HL-60 (cell line): ENCODE measurements around the gene TIGD3.

Experiments used
- DNase-seq, 2 experiments: peaks; one replicate each; pipeline ENCODE4 v3.0.0-alpha.2; 2010 to 2020; ENCODE audit warnings: low read depth in 1 of 2, low spot score in 1 of 2
- H3K27ac ChIP-seq: fragments of 250-450 bp; sonication (Bioruptor Pico); replicated peaks from 2 replicates; pipeline ENCODE4 v1.5.1; 2020; ENCODE audit warnings: mild to moderate bottlenecking, moderate library complexity
- H3K27me3 ChIP-seq: fragments of 250-450 bp; sonication (Bioruptor Pico); 2 replicates; pipeline ENCODE4 v1.5.1; 2021; ENCODE audit warnings: mild to moderate bottlenecking, moderate library complexity; ENCODE audit not compliant: insufficient read depth, poor library complexity, severe bottlenecking
- H3K4me3 ChIP-seq: replicated peaks from 2 replicates; pipeline ENCODE4 v1.5.1; 2011; ENCODE audit warnings: mild to moderate bottlenecking, control low read depth, low read length; ENCODE audit not compliant: insufficient read depth
- CTCF ChIP-seq: IDR thresholded peaks from one replicate; pipeline ENCODE4 v1.5.1; 2011; ENCODE audit warnings: low read length, control low read depth, inconsistent platforms; ENCODE audit not compliant: insufficient read depth
- GABPA ChIP-seq: IDR thresholded peaks from 2 replicates; pipeline ENCODE4 v1.6.1; 2012; ENCODE audit warnings: low read depth
- POLR2AphosphoS5 ChIP-seq: IDR thresholded peaks from 2 replicates; pipeline ENCODE4 v1.6.1; 2012; ENCODE audit warnings: low read depth
- SPI1 ChIP-seq: IDR thresholded peaks from 2 replicates; pipeline ENCODE4 v1.6.1; 2012; ENCODE audit warnings: low read depth, mild to moderate bottlenecking, borderline replicate concordance
- TF ChIP-seq, protein P1 (sequence below): IDR thresholded peaks from 2 replicates; pipeline ENCODE4 v1.6.1; 2012; ENCODE audit warnings: low read depth; ENCODE audit not compliant: insufficient replicate concordance

Gene TIGD3

DNA sequence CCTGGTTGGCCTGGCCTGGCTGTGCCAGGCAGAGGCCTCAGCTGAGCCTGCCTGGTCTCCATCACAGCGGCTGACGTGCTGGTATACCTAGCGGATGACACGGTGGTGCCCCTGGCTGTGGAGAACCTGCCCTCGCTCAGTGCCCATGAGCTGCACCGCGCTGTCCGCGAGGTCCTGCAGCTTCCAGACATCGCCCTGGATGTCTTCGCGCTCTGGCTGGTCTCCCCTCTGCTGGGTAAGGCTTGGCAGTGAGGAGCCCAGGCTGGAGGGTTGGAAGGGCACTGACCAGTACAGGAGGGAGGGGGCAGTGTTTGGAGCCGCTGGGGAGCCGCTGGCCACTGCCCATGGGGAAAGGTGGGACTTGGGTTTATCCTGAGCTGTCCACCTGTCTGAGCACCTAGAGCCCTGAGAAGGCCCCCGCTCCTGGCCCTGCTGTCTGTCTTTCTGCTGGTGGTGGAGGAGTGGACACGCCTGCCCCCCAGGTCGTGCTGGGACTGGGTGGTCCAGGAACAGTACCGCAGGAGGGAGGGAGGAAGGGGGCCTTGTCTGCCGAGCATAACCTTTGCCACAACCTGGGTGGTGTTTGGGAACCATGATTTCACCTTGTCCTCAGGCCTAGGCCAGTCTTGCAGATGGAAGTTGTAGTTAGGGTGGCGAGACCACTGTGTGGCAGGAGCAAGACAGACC, 34.9 kb downstream of the TIGD3 start:
- Histone ChIP-seq H3K27me3 (no peaks in the 10 kb centered on the region), H3K27ac (no peak overlapping the region), H3K4me3 (no peak overlapping the region)
- no peak for DNase-seq
- TF ChIP-seq CTCF (no peak), SPI1 (no peak), POLR2AphosphoS5 (no peak), GABPA (no peak)
- TF ChIP-seq, protein P1, sequence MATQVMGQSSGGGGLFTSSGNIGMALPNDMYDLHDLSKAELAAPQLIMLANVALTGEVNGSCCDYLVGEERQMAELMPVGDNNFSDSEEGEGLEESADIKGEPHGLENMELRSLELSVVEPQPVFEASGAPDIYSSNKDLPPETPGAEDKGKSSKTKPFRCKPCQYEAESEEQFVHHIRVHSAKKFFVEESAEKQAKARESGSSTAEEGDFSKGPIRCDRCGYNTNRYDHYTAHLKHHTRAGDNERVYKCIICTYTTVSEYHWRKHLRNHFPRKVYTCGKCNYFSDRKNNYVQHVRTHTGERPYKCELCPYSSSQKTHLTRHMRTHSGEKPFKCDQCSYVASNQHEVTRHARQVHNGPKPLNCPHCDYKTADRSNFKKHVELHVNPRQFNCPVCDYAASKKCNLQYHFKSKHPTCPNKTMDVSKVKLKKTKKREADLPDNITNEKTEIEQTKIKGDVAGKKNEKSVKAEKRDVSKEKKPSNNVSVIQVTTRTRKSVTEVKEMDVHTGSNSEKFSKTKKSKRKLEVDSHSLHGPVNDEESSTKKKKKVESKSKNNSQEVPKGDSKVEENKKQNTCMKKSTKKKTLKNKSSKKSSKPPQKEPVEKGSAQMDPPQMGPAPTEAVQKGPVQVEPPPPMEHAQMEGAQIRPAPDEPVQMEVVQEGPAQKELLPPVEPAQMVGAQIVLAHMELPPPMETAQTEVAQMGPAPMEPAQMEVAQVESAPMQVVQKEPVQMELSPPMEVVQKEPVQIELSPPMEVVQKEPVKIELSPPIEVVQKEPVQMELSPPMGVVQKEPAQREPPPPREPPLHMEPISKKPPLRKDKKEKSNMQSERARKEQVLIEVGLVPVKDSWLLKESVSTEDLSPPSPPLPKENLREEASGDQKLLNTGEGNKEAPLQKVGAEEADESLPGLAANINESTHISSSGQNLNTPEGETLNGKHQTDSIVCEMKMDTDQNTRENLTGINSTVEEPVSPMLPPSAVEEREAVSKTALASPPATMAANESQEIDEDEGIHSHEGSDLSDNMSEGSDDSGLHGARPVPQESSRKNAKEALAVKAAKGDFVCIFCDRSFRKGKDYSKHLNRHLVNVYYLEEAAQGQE: no peak

GRCh38 chr11:65390099-65390941, 35.8 kb downstream of the TIGD3 start:
- no peak for DNase-seq
- Histone ChIP-seq H3K4me3 (no peak overlapping the region), H3K27ac (no peak overlapping the region), H3K27me3 (no peaks in the 10 kb centered on the region)
- TF ChIP-seq CTCF (no peak), POLR2AphosphoS5 (no peak), SPI1 (no peak), GABPA (no peak)
- TF ChIP-seq, protein P1: no peak

DNA sequence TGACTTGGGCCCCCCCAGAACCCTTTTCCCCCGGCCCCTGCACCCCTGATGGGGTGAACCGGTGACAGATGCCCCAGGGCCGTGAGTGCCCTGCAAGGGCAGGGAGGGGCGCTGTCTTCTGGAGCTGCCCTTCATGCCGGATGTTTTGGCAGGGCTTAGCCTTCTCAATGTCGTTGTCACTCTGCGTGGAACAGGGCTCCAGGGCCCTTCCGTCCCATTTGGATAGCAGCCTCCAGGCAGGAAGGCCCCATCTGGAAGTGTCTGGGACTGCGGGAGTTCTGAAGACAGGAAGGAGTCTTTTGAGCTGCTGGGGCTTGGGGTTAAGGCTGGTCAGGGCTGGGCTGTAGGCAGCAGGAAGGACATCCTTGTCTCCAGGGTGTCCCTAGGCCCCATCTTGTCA, 36.4 kb downstream of the TIGD3 start:
- Histone ChIP-seq H3K4me3 (no peak overlapping the region), H3K27me3 (no peaks in the 10 kb centered on the region), H3K27ac (no peak overlapping the region)
- DNase-seq: no peak
- TF ChIP-seq, protein P1: no peak
- no peak for TF ChIP-seq GABPA
- no peak for TF ChIP-seq POLR2AphosphoS5
- TF ChIP-seq CTCF: no peak
- TF ChIP-seq SPI1: no peak
